GM18526 (cell line): ENCODE measurements around the gene RAB3IP.

ENCODE experiments used
- POLR2A ChIP-seq: IDR thresholded peaks from 3 replicates; pipeline ENCODE4 v1.6.1; 2011; ENCODE audit not compliant: insufficient read length; ENCODE audit errors: extremely low read depth

RAB3IP gene

DNA sequence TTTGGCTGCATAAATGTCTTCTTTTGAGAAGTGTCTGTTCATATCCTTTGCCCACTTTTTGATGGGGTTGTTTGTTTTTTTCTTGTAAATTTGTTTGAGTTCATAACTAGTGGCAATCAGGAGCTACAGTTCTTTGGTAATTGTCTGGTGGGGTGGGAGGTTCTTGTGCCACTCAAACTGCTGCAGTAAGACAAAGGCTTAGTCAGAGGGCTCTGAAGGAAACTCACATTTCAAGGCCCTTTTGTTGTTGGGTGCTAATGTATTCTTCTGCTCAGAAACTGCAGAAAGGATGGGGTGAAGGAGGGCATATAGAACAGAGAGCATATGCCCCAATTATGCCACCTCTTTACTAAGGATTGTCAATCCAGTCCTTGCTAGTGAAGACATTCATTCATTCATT lies 108.3 kb downstream of the RAB3IP start:
- no peak for TF ChIP-seq POLR2A

GRCh38 chr12:69851976-69852375 lies 113.3 kb downstream of the RAB3IP start:
- TF ChIP-seq POLR2A: no peak

DNA sequence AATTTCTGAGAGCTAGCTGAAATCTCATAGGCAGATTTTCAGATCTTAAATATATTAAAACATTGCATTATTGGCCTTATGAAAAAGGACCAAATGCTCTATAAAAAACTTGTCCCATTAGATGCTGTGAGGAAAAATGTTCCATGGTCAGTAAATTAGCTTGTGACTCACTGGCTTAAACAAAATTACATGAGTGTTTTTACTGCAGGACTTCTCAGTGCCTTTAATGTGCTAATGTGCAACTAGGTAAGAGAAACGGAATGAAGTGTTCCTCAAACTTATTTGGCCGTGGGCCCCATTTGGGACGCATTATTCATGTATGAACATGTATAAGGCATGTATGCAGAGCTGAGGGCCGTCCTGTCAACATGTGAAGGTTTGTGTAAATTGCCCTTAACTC lies 128.0 kb downstream of the RAB3IP start:
- TF ChIP-seq POLR2A: no peak

DNA sequence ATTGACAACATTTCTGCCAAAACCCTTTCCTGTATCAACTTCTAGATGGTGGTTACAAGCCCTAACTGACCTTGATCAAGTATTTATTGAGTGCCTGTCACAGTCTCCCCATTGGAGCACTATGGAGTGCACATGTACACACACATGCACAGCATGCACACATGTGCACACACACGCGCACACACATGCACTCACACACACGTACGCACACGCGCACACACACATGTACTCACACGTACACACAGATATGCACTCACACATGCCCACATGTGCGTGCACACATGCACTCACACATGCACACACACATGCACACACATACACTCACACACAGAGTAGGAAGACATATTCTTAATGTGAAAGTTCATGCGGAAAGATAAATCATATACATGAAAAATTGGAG lies 130.0 kb downstream of the RAB3IP start:
- no peak for TF ChIP-seq POLR2A

- no peak for TF ChIP-seq POLR2A
Observed at GRCh38 chr12:69872804-69873203, 134.1 kb downstream of the RAB3IP start.
